Daoy (cell line): Measurements from ENCODE around the gene SPATA2. TPM values are rescaled to one million over a fixed set of nuclear protein-coding genes. Genes with fewer than 3 reads are reported as not detected.
A peak's percentile ranks its signal among the peaks of the same experiment; 100 is the strongest.

Experiments
- DNase-seq: peaks from one replicate; pipeline ENCODE4 v3.0.0-alpha.2; 2015; ENCODE audit warnings: low read depth
- total RNA-seq: library from RNA; depleted of rRNA; stranded (reverse); fragments of >200 nt; shearing (Covaris generic); gene quantifications from 2 replicates; pipeline ENCODE4 v1.2.3, GENCODE V29; 2014

Gene SPATA2
- total RNA-seq, 1 experiment from 2014 or later = 3.3 TPM

GRCh38 chr20:49935746-49936152 lies 20.4 kb upstream of the SPATA2 start:
- DNase-seq = no peak

GRCh38 chr20:49929142-49929494 lies 13.8 kb upstream of the SPATA2 start:
- no peak for DNase-seq

- peak; percentile 83 for DNase-seq
Observed at GRCh38 chr20:49928411-49929141, 13.2 kb upstream of the SPATA2 start.

GRCh38 chr20:49925901-49926454 lies 10.6 kb upstream of the SPATA2 start:
- no peak for DNase-seq

GRCh38 chr20:49924247-49924646 lies 8.9 kb upstream of the SPATA2 start:
- no peak for DNase-seq

GRCh38 chr20:49919461-49919860 lies 4.1 kb upstream of the SPATA2 start:
- DNase-seq = no peak

- DNase-seq = no peak
Observed at GRCh38 chr20:49919009-49919408, 3.7 kb upstream of the SPATA2 start.

- no peak for DNase-seq
Observed at GRCh38 chr20:49918446-49918845, 3.1 kb upstream of the SPATA2 start.

- DNase-seq = no peak
Observed at GRCh38 chr20:49916146-49917002, 1.0 kb upstream of the SPATA2 start.

GRCh38 chr20:49915118-49915379 lies 280 bp downstream of the SPATA2 start:
- no peak for DNase-seq

GRCh38 chr20:49914310-49915117 lies 815 bp downstream of the SPATA2 start:
- no peak for DNase-seq

GRCh38 chr20:49913399-49914047 lies 1.8 kb downstream of the SPATA2 start:
- DNase-seq = no peak

GRCh38 chr20:49910340-49910706 lies 5.0 kb downstream of the SPATA2 start:
- DNase-seq = no peak

GRCh38 chr20:49909499-49910339 lies 5.6 kb downstream of the SPATA2 start:
- no peak for DNase-seq

GRCh38 chr20:49908258-49908565 lies 7.1 kb downstream of the SPATA2 start:
- no peak for DNase-seq

GRCh38 chr20:49907405-49908257 lies 7.7 kb downstream of the SPATA2 start:
- no peak for DNase-seq

- no peak for DNase-seq
Observed at GRCh38 chr20:49906615-49907154, 8.6 kb downstream of the SPATA2 start.

- DNase-seq = no peak
Observed at GRCh38 chr20:49906101-49906604, 9.2 kb downstream of the SPATA2 start.

GRCh38 chr20:49905415-49906091 lies 9.8 kb downstream of the SPATA2 start:
- DNase-seq = no peak
